ENCODE data around the gene KRT36. TPM values are rescaled to one million over a fixed set of nuclear protein-coding genes. Genes with fewer than 3 reads are reported as not detected.

KRT36 gene
- total RNA-seq, 4 donors from 2014 or later: not detected

DNA sequence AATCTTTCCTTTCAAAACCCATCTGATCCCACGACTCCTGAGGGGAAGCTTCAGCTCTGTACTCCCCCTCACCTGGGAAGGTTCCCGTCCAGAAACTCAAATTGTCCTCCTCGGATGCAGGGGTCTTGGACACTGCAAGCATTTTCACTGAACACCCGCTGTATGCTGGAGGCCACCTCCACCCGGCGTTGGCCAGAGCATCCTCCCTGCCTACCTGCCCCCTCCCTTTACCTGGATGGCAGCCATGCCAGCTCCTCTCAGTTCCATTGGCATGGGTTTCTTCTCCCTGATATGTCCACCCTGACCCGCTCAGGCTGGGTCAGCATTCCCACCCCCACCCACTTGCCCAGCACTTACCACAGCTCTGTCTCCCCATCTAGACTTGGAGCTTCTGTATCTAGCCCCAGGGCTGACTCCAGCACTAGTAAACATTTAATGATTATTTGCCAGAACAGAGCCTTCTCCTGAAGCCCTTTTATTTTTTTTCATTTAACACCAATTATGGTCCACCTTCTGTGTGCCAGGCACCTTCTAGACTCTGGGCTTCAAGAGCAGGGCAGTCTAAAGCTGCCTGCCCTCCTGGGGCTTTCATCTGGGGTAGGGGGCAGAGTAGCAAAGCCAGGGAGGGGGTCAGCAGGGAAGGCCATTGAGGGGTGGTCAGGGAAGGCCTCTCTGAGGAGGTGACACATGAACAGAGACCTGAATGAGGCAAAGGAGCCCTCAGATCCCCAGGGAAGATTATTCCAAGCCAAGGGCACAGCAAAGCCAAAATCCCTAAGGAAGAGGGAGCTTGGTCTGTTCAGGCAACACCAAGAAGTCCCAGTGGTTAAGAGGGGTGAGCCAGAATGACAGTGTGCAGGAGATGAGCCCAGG, 47.3 kb upstream of the KRT36 start:
- ATAC-seq: no peak
- Histone ChIP-seq H3K27ac (no peak overlapping the region), H3K9me3 (no peaks in the 10 kb centered on the region), H3K4me3 (no peak overlapping the region), H3K4me1 (no peaks in the 10 kb centered on the region), H3K36me3 (no peaks in the 10 kb centered on the region), H3K27me3 (peaks cover 34% of the 10 kb centered on the region)
- 83 to 100% methylated on average over 3 to 6 of the region's 7 CpGs for WGBS, 2 donors (ENCODE audit: low coverage in 1 of 2)
- TF ChIP-seq EP300 (IDR thresholded peaks at IDR 0.05) (no peak), POLR2AphosphoS5 (IDR thresholded peaks at IDR 0.05) (no peak), POLR2A (IDR thresholded peaks at IDR 0.05) (no peak)
- TF ChIP-seq, protein P1, sequence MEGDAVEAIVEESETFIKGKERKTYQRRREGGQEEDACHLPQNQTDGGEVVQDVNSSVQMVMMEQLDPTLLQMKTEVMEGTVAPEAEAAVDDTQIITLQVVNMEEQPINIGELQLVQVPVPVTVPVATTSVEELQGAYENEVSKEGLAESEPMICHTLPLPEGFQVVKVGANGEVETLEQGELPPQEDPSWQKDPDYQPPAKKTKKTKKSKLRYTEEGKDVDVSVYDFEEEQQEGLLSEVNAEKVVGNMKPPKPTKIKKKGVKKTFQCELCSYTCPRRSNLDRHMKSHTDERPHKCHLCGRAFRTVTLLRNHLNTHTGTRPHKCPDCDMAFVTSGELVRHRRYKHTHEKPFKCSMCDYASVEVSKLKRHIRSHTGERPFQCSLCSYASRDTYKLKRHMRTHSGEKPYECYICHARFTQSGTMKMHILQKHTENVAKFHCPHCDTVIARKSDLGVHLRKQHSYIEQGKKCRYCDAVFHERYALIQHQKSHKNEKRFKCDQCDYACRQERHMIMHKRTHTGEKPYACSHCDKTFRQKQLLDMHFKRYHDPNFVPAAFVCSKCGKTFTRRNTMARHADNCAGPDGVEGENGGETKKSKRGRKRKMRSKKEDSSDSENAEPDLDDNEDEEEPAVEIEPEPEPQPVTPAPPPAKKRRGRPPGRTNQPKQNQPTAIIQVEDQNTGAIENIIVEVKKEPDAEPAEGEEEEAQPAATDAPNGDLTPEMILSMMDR (IDR thresholded peaks at IDR 0.05): no peak

DNA sequence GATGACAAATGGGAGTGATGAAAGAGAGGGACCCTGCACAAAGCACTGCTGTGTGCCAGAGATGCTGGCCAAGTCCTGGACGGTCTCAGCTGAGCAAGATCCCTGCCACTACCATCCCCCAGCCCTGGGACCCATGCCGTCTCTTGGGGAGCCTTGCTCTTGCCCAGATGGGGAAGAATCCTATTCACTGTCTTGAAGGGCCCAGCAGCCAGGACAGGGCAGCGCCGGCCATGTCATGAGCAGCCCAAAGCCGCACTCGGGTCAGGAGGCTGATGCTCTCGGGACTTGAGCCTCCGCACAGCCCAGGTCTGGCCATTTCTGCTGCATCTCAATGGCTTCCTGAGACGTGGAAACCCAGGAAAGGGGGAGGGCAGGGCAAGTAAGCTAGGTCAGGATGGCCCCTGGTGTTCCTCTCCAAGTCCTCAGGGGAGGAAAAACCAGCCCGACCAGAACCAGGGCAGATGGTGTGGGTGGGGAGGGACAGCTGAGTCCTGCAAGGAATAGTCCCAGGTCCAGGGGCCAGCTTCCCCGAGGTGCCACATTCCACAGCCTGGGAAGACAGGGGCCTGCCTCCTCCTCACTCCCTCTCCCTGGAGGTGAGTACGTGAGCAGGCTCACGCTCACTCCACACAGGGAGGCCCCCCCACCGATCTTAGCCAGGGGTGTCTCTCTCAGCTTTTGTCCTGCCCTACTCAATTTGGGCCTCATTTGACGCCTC, 46.2 kb upstream of the KRT36 start:
- Histone ChIP-seq H3K27ac (no peak overlapping the region), H3K4me3 (no peak overlapping the region), H3K9me3 (no peaks in the 10 kb centered on the region), H3K27me3 (peaks cover 43% of the 10 kb centered on the region), H3K4me1 (no peaks in the 10 kb centered on the region), H3K36me3 (no peaks in the 10 kb centered on the region)
- 67% methylated on average over 2 of the region's 15 CpGs; no CpG with 5 or more reads in 1 of the 2 donors for WGBS, 2 donors (ENCODE audit: low coverage in 1 of 2)
- TF ChIP-seq EP300 (IDR thresholded peaks at IDR 0.05): no peak
- TF ChIP-seq, protein P1 (IDR thresholded peaks at IDR 0.05): no peak
- ATAC-seq: no peak

DNA sequence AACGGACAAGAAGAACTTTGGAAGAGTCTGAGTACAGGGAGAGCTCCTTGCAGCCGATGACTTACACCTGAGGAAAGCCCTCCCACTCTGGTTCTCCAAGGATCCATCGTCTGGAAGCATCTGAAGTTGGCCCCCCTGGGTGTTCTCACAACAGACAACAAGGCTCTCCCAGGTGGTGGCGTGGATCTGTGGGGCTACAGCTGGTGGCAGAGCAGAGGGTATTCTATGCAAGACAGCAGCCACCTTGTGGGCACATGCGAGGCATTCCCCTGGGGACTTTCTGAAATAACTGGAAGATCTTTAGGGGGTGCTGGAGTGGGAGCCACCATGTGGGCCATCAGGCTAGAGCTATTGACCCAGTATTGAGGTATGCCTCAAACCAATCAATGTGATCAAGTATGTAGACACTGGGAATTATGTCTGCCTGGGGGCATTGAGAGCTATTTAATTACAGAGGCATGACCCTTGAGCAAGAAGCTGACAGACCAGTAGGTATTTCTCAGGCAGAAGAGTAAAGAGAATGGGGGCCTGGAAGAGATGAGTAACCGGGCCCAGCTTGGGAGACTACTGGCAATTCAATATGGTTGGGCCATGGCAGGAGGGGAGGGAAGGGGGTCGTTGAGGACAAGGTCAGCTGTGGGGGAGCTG, 45.3 kb upstream of the KRT36 start:
- ATAC-seq: no peak
- H3K27ac ChIP-seq: no peak overlapping the region
- no peaks in the 10 kb centered on the region for H3K4me1 ChIP-seq
- H3K36me3 ChIP-seq: no peaks in the 10 kb centered on the region
- peaks cover 52% of the 10 kb centered on the region for H3K27me3 ChIP-seq
- H3K9me3 ChIP-seq: no peaks in the 10 kb centered on the region
- 50 to 72% methylated on average over 2 to 5 of the region's 7 CpGs for WGBS, 2 donors (ENCODE audit: low coverage in 1 of 2)
- no peak overlapping the region for H3K4me3 ChIP-seq
- no peak for TF ChIP-seq EP300 (IDR thresholded peaks at IDR 0.05)
- no peak for TF ChIP-seq POLR2A (IDR thresholded peaks at IDR 0.05)
- no peak for TF ChIP-seq POLR2AphosphoS5 (IDR thresholded peaks at IDR 0.05)
- TF ChIP-seq, protein P1 (IDR thresholded peaks at IDR 0.05): no peak

GRCh38 chr17:41533613-41534012, 43.9 kb upstream of the KRT36 start:
- H3K9me3 ChIP-seq: no peaks in the 10 kb centered on the region
- no peak overlapping the region for H3K27ac ChIP-seq
- 84 to 88% methylated on average over 7 of the region's 7 CpGs for WGBS, 2 donors (ENCODE audit: low coverage in 1 of 2)

DNA sequence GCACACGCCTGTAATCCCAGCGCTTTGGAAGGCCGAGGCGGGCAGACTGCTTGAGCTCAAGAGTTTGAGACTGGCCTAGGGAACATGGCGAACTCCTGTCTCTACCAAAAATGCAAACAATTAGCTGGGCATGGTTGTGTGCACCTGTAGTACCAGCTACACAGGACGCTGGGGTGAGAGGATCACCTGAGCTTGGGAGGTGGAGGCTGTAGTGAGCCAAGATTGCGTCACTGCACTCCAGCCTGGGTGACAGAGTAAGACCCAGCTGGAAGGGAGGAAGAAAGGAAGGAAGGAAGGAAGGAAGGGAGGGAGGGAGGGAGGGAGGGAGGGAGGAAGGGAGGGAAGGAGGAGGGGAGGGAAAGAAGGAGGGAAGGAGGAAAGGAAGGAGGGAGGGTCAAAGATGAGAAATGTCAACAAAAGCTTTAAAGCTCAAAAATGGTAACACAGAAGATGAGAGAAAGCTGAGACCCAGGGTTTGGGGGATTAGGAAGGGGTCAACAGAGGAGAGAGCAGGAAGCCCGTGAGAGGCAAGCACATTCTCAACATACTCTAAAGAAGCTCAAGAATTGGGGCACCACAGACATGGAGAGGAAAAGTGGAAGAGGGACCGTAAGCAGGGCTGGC, 43.3 kb upstream of the KRT36 start:
- 80 to 86% methylated on average over 6 of the region's 9 CpGs for WGBS, 2 donors (ENCODE audit: low coverage in 1 of 2)
- Histone ChIP-seq H3K27ac (no peak overlapping the region), H3K4me3 (no peak overlapping the region), H3K36me3 (no peaks in the 10 kb centered on the region), H3K4me1 (peaks cover 0 to 5% (median 4%) of the 10 kb centered on the region in 3 donors), H3K27me3 (peaks cover 71% of the 10 kb centered on the region), H3K9me3 (no peaks in the 10 kb centered on the region)
- no peak for ATAC-seq
- TF ChIP-seq, protein P1 (IDR thresholded peaks at IDR 0.05): no peak
- no peak for TF ChIP-seq POLR2A (IDR thresholded peaks at IDR 0.05)
- no peak for TF ChIP-seq EP300 (IDR thresholded peaks at IDR 0.05)

More at GRCh38 chr17:41533613-41534012, 43.9 kb upstream of the KRT36 start:
- H3K36me3 ChIP-seq: no peaks in the 10 kb centered on the region
- TF ChIP-seq POLR2A (IDR thresholded peaks at IDR 0.05) (no peak), POLR2AphosphoS5 (IDR thresholded peaks at IDR 0.05) (no peak), EP300 (IDR thresholded peaks at IDR 0.05) (no peak)
- no peaks in the 10 kb centered on the region for H3K4me1 ChIP-seq
- no peak for ATAC-seq
- H3K4me3 ChIP-seq: no peak overlapping the region
- H3K27me3 ChIP-seq: peaks cover 66% of the 10 kb centered on the region
